GM21576 (cell line): ENCODE data around the gene TMEM37.

Experiments used
- ATAC-seq: cut with Tn5 transposase; IDR thresholded peaks from one replicate; pipeline ENCODE4 v1.9.1; 2021; ENCODE audit warnings: mild to moderate bottlenecking, moderate library complexity; ENCODE audit not compliant: unreplicated experiment

TMEM37 gene

GRCh38 chr2:119417908-119418307 lies 13.7 kb upstream of the TMEM37 start:
- no peak for ATAC-seq

DNA sequence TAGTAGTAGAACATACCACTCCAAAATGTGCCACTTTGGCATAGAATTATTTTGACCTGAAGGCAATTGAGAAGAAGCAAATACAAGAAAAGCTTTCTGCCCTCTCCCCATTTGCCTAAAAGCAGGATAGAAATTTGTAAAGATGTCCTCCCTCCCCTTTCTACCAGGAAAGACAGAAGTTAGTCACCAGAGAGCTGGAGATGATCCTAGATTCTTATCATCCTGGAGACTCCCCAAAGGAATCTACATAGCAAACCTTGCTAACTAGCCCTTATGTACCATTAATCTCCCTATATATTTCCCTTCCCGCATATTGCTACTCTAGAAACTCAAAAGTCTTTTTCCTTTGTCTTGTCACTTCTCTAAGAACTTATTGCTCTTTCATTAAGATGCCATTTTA lies 12.6 kb upstream of the TMEM37 start:
- ATAC-seq, result no peak

DNA sequence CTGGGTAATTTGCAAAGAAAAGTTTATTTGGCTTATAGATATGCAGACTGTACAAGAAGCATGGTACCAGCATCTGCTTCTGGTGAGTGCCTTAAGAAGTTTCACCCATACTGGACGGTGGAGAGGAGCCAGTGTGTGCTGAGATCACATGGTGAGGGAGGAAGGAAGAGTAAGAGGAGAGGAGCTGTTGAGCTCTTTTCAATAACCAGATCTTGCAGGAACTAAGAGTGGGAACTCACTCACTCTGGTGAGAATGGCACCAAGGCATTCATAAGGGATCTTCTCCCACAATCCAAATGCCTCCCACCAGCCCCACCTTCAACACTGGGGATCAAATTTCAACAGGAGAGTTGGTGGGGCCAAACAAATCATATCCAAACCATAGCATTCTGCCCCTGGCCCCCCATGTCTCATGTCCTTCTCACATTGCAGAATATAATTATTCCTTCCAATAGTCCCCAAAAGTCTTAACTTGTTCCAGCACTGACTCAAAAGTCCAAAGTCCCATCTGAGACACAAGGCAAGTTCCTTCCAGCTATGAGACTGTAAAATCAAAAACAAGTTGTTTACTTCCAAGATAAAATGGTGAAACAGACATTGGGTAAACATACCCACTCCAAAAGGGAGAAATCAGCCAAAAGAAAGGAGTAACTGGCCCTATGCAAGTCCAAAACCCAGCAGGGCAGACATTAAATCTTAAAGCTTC lies 11.7 kb upstream of the TMEM37 start:
- ATAC-seq, result no peak

GRCh38 chr2:119421304-119421703 lies 10.3 kb upstream of the TMEM37 start:
- ATAC-seq, result no peak

GRCh38 chr2:119421741-119422140 lies 9.9 kb upstream of the TMEM37 start:
- ATAC-seq, result no peak

DNA sequence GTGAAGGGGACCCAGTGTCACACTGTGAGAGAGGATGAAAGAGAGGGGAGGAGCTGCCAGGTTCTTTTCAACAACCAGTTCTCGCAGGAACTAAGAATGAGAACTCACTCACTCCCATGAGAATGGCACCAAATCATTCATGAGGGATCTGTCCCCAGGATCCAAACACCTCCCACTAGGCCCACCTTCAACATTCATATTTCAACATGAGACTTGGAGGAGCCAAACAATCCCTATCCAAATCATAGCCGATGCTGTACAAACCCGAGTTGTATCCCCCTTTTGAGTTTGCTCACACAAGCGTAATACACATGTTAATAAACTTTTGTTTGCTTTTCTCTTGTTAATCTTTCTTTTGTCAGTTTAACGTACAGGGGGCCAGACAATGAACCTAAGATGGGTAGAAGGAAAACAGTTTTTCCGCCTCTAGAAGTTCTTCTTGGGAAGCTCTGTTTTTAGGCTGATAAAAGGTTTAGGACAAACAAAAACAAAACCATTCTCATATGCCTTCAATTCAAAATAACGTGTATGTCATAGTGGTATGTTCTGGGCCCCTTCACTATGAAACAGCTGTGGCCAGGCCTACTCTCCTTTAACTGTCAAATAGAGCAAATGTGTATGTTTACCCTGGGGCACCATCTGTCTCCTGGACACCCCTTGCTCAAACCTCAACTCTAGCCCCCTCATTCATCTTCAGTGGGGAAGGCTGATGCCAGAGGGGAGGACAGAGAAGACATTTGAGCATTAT lies 9.1 kb upstream of the TMEM37 start:
- ATAC-seq, result no peak

- ATAC-seq, result no peak
These were observed 8.6 kb upstream of the TMEM37 start for GRCh38 chr2:119423108-119423444.

DNA sequence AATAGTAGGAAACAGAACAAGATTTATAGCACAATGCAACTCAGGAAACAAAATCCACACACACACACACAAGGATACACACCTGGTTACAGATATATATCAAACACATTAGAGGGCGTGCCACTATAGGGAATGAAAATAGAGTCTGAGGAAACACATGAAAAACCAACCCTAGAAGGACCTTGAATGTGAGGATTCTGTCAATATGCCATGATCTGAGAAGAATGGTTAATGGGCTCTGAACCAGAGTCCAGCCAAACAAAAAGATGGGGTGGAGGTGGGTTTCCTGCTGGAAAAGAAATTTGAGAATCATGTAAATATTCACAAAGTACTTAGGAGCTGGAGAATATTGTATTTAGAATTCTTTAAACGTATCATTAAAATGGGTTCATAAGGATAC lies 7.8 kb upstream of the TMEM37 start:
- ATAC-seq, result no peak

GRCh38 chr2:119424284-119425118 lies 7.2 kb upstream of the TMEM37 start:
- no peak for ATAC-seq

DNA sequence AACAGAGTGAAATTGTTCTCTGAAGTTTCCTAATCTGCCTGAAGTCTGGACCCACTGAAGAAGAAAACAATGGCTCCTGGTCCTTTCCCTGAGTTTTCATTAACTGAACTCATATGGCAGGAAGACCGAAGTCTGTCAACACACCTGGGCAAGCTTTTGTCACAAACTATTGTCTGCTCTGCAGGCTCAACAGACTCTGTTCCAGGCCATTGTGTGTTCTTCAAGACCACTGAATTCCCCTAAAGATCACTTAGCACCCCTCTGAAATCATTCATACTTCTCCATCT lies 6.6 kb upstream of the TMEM37 start:
- ATAC-seq, result no peak

GRCh38 chr2:119425620-119426395 lies 5.8 kb upstream of the TMEM37 start:
- no peak for ATAC-seq

GRCh38 chr2:119426396-119426675 lies 5.3 kb upstream of the TMEM37 start:
- no peak for ATAC-seq

GRCh38 chr2:119426801-119427395 lies 4.8 kb upstream of the TMEM37 start:
- ATAC-seq, result no peak

- ATAC-seq, result no peak
These were observed 3.9 kb upstream of the TMEM37 start for GRCh38 chr2:119427756-119428155.

DNA sequence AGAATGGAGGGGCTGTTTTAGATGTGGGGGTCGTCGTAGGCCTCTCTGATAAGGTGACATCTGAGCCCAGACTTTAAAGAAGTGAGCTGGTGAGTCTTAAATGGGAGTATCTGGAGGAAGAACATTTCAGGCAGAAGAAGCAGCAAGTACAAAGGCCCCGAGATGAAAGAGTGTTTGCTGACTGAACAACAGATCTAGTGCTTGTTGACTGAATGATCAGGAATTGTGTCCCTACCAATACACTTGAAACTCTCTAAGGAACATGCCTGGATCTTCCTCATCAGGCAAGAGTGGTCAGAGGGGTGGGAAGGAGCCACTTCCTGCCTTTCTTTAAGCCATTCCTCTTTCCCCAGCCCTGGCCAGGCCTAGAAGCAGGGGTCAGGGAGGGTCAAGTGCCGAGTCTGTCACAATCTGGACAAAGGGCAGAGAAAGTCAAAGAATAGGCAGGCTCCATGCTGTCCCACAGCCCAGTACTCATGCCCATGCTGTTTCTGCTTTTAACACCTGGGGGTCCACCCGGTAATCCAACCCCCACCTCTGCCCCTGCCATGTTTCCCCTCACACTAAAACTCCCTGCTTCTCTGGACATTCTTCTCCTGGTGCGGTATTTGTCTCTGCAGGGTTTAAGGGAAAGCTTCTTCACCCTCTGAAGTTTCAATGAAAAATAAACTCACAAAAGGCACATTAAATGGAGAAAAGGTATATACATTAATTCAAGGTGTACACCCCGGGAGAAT lies 3.0 kb upstream of the TMEM37 start:
- no peak for ATAC-seq

DNA sequence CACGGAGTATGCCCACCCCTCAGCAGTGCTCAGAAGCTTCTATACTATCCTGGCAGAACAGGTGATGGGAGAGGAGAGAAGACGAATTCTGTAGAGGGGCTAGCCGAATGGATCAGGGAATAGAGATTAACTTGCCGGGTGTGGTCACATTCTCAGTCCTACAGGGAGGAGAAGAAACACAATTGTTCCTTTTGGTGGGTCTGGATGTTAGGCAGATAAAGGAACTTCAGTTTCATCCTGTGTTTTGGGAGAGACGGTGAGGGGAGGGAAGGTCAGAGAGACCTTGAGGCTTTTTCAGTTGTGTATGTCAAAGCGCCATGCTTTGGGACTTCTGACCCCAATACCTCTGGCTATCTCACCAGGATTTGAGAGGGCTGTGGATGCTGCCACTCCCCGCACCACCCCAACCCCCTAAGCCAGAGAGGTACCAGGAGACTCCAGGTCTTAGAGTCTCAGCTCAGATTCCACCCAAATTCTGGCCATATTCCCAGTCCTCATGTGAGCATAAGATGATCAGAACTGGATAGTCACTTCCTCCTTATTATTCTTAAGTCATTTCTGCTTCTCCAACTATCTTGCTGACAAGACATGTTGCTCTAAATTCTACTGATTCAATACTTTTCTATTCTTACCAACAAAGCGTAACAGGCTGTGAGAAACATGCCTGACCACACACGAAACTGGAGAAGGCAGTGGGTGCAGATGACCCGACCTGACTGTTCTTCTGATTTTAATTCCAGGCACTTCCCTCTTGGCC lies 2.3 kb upstream of the TMEM37 start:
- no peak for ATAC-seq

GRCh38 chr2:119430023-119430498 lies 1.6 kb upstream of the TMEM37 start:
- no peak for ATAC-seq

DNA sequence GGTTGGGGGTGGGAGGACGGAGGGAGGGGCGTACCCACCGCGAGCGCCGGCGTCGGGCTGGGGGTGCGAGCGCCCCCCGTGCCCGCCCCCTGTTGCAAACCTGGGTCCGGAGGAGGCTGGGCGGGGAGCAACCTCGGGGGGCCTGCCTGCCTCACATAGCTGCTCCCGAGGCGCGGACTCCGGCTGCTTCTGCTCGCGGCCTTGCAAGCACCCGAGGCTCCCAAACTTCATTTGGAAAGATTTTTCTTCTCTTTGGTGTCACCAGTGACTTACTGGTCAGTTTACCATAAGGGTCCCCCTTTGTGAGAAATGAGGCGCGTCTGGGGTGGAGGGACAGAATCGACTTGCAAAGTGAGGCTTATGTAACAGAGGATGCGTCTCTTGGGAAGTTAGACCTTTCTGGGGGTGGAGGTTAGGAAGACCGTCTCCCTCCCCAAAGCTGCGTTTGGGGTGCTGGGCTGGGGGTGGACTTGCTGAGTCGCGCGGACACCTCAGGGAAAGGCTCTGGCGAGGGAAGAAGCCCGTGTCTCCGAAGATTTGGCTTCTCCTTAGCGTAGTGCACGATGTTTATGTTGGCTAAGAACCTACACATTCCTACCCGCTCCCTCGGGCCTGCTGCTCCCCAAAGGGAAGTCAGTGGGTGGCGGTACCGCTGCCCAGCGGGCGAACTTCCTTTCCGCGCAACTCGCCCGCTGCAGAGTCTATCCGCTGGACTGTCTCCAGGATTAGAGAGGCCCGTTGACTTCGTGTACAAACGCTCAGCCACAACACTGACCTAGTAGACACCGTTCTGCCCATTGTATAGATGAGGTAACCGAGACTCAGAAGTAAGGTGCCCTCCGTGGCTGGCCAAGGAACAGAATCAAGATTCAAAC lies 559 bp downstream of the TMEM37 start:
- no peak for ATAC-seq
